Keratinocyte (primary cell): Measurements from ENCODE around the gene FLVCR1.
"Not testable (repeated sequence)": the region's sequence is repeated elsewhere in the genome, so short reads cannot be mapped to it uniquely, and the experiment has no call there.

Experiments used
- CTCF ChIP-seq, 3 experiments: IDR thresholded peaks in 1 of 3; conservative IDR thresholded peaks in 1 of 3; optimal IDR thresholded peaks in 1 of 3; 2 replicates in 2 of 3; 3 replicates in 1 of 3; pipeline versions ENCODE3 to v1.5.1; 2011; ENCODE audit warnings: low read length in 3 of 3, mild to moderate bottlenecking in 3 of 3, moderate library complexity in 2 of 3, control low read depth in 1 of 3, inconsistent platforms in 1 of 3; ENCODE audit not compliant: insufficient read depth in 2 of 3; ENCODE audit errors: extremely low read depth in 1 of 3
- EZH2 ChIP-seq: IDR thresholded peaks from one replicate; pipeline ENCODE4 v1.6.1; 2012; ENCODE audit warnings: inconsistent platforms, mild to moderate bottlenecking, low read length, moderate library complexity

- not testable (repeated sequence) for TF ChIP-seq CTCF (optimal IDR thresholded peaks at IDR 0.05 in 1 of 3, IDR thresholded peaks at IDR 0.05 in 1 of 3, conservative IDR thresholded peaks at IDR 0.05 in 1 of 3; ENCODE audit: extremely low read depth in 1 of 3, insufficient read depth in 2 of 3, low read length in 3 of 3); EZH2
Measured at GRCh38 chr1:212913638-212914037, 55.6 kb downstream of the FLVCR1 start.
